GM19099 (cell line): Measurements from ENCODE around the gene USPL1.

Source experiments
- POLR2A ChIP-seq: IDR thresholded peaks from 3 replicates; pipeline ENCODE4 v1.6.1; 2011; ENCODE audit warnings: low read depth; ENCODE audit not compliant: insufficient read length; ENCODE audit errors: extremely low read depth

Gene USPL1

GRCh38 chr13:30673669-30674521 lies 56.2 kb downstream of the USPL1 start:
- no peak for TF ChIP-seq POLR2A

GRCh38 chr13:30675717-30676116 lies 58.0 kb downstream of the USPL1 start:
- no peak for TF ChIP-seq POLR2A

GRCh38 chr13:30676672-30677071 lies 59.0 kb downstream of the USPL1 start:
- no peak for TF ChIP-seq POLR2A

GRCh38 chr13:30679483-30680330 lies 62.0 kb downstream of the USPL1 start:
- no peak for TF ChIP-seq POLR2A

GRCh38 chr13:30681843-30682242 lies 64.1 kb downstream of the USPL1 start:
- TF ChIP-seq POLR2A = no peak

- TF ChIP-seq POLR2A = no peak
Observed at GRCh38 chr13:30685320-30685859, 67.7 kb downstream of the USPL1 start.

GRCh38 chr13:30685987-30686386 lies 68.3 kb downstream of the USPL1 start:
- TF ChIP-seq POLR2A = no peak

- no peak for TF ChIP-seq POLR2A
Observed at GRCh38 chr13:30687601-30688000, 69.9 kb downstream of the USPL1 start.

GRCh38 chr13:30689752-30690151 lies 72.0 kb downstream of the USPL1 start:
- TF ChIP-seq POLR2A = no peak

- no peak for TF ChIP-seq POLR2A
Observed at GRCh38 chr13:30690282-30691188, 72.8 kb downstream of the USPL1 start.

- TF ChIP-seq POLR2A = no peak
Observed at GRCh38 chr13:30692113-30692512, 74.4 kb downstream of the USPL1 start.

- no peak for TF ChIP-seq POLR2A
Observed at GRCh38 chr13:30696278-30697176, 78.8 kb downstream of the USPL1 start.

- no peak for TF ChIP-seq POLR2A
Observed at GRCh38 chr13:30697177-30697953, 79.6 kb downstream of the USPL1 start.
